ENCODE results near the gene COBL.

The COBL gene

DNA sequence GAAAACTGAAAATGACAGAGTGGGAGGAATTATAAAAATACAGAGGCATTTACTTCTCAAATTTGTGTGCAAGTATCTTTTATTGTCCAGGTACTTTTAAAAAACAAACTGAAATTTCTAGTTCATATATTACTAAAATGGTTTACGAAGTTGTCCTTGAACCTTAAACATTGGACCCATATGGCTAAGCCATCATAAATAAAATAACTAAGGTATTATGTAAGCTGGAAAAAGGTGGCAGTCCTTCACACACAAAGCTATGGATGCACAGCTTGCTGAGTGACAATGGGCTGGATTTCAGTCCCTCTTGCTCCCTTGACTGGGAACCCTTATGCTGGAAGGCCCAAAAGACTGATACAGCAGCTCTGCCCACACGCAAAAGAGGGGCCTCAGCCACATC is 66.1 kb downstream of the COBL start:
- no peak for DNase-seq (ENCODE audit: low read depth)

DNA sequence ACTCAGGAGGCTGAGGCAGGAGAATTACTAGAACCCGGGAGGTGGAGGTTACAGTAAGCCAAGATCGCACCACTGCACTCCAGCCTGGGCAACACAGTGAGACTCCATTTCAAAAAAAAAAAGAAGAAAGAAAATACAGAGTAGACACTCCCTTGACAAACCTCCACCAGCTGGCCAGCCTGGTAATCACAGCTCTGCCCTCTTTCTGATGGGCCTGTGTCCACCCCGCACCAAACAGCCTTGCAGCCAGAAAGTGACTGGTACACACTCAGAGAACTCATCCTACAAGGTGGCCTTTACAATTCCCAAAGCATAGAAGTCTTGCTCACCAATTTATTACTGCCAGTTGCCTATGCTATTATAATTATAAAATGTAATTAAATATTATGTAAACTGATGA is 66.6 kb downstream of the COBL start:
- DNase-seq (ENCODE audit: low read depth) = no peak

DNA sequence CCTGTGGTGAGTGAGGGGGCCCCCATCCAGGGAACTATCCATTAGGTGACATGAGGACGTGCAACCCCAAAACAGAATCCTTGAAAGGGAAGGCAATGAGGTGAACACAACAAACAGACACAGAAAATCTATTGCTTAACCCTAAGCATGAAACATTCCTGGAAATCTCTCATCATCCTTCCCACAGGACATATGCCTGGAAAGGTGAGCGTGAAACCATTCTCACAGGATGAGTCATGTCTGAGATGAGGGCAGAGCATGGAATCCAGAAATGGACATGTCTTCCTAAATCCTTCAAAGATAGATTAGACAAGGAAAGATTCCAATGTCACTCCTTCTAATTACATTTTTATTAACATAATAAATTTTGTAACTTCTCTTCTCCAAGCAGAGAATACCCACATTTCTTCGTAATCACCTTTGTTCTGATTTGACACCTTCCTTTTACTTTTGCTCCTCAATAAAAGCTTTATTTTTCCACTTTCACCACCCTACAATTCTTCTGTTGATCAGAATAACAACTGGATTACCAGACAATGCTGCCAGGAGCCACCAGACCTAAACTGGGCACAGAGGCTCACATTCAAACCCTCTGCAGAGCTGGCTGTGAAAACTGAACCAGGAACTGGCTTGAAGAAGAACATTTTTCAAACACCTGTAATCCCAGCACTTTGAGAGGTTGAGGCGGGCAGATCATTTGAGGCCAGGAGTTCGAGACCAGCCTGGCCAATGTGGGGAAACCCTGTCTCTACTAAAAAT is 67.2 kb downstream of the COBL start:
- DNase-seq (ENCODE audit: low read depth) = no peak

DNA sequence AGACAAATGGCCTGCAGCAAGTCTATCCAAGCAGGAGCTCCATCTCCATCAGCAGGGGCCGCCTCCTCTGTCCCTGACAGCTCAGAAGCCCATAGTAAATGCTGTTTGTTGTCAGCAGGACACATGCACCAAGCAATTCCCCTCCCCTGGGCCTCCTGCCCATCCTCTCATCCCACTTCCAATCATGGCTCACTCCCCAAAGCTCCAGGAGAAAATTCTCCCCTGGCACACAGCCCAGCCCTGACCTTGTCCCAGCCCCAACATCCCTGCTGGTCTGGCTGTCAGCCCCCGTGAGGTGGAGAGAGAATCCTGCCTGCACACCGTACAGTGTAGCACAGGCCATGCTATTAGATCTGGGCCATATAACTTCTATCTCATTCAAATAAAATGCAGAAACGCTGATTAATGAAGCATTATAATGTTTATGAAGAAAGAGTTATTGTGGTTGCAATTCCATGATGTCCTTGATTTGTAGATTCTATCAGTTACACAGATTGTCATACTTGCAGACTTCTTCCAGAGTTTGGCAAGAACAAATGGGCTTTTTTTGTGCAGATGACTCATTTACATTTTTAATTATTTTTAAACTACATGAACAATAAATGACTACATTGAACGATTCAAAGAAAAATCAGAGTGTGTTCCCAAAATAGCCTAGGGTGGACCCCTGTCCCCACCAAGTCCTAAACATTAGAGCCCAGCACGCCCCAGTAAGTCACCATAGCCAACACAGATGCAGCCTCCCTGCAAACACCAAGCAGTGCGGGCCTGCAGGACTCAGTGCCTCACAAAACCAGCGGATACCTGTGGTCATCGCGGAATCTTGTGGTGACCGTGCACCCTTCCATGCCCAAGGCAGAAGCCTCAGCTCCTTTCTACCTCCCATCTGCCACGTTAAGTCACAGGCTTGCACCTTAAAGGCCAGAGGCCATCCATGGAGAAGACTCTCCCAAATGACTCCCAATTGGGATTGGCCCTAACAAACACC is 70.1 kb downstream of the COBL start:
- DNase-seq (ENCODE audit: low read depth) = no peak

DNA sequence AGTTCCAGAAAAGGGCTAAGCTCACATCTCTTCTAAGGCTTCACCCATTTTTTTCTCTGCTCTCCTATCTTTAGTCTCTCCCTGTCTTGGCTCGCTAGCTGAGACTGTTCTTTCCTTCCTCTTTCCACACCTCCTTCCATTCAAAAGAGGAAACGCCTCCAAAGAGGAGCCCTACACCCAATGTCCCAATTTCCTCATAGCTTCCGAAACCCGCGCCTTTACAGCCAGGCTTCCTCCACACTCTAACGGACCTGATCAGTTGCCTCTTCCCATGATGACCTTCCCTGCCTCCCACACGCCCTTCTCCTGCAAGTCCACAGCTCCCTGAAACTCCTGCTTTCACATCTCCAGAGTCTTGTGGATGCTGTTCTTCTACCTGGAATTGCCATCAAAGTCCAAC is 71.7 kb downstream of the COBL start:
- DNase-seq (ENCODE audit: low read depth) = no peak

DNA sequence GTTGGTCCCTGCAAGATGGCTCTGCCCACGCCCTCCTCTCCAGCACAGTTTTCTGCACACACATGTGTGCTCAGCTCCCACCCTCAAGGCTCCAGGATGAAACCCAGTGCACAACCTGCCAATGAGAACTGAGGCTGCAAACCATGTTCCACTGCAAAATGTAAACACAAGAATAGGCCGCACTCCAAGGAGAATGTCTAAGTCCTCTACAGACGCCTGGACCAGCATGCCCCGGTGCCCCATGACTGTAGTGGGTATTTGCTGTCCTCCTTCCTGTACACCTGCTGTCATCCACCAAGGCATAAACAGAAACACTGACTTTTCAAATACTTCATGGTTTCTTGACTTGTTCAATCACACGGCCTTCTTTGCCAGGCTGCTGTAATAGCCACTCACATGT is 72.6 kb downstream of the COBL start:
- no peak for DNase-seq (ENCODE audit: low read depth)

DNA sequence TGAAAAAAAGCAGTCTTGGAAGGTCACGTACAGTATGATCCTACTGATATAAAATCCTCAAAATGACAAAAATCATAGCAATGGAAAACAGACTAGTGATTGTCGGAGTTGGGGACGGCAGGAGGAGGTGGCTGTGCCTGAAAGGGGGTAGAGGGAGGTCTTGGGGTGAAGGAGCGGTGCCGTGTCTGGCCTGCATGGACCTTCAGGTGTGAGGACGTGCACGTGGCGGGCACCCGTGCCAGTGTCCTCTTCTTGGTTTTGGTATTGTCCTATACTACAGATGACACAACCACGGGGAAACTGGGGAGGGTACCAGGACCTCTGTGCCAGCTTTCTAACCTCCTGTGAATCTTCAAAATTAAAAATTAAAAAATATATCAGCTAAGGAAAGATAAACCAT is 73.0 kb downstream of the COBL start:
- DNase-seq (ENCODE audit: low read depth) = no peak

DNA sequence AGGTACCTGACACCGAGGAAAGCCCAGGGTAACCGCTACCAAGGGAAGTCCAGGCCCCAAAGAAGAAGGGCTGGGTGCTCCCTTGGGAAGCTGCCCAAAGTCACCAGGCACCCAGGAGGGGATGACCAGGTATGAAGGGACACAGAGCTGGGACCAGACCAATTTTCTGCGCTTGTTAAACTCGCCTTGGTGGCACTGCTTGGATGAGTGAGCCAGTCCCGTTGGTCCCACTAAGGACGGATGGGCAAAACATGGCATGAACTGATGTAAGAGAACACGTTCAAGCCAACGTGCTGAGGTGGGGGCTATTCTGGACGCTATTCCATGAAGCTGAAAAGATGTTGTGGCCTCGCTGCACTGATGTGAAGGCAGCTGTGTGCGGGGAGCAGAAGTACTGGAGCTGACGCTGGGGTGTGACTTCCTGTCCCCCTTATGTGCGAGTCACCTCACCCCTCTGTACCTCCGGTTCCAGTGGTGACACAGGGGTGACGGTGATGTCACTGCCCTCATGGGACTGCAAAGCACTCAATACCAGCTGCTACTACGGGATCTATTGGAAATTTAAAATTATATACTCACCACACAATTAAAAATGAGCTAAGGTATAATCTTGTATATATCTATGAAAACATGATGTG is 73.6 kb downstream of the COBL start:
- no peak for DNase-seq (ENCODE audit: low read depth)

DNA sequence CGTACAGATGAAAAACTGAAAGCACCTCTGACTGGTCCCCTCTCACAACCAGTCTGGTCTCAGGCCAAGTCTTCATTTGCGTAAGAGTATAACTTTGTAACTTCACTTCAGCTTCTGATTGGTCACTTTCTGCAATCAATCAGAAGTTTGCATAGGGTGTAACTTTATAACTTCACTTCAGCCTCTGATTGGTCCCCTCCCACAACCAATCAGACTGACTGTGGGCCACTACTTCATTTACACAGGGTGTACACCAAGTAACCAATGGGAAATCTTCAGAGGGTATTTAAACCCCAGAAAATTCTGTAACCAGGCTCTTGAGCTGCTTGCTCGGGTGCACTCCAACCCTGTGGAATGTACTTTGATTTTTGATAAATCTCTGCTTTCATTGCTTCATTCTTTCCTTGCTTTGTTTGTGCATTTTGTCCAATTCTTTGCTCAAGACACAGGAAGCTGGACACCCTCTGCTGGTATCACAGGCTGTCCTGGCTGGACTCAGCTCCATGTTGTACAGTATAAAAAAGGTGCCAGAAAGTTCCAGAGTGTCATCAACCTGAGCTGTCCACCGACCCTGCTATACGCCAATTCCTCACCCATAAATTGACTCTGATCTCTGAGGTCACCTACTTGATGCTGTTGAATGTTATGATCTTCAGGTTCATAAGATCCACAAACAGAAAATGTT is 74.5 kb downstream of the COBL start:
- no peak for DNase-seq (ENCODE audit: low read depth)

DNA sequence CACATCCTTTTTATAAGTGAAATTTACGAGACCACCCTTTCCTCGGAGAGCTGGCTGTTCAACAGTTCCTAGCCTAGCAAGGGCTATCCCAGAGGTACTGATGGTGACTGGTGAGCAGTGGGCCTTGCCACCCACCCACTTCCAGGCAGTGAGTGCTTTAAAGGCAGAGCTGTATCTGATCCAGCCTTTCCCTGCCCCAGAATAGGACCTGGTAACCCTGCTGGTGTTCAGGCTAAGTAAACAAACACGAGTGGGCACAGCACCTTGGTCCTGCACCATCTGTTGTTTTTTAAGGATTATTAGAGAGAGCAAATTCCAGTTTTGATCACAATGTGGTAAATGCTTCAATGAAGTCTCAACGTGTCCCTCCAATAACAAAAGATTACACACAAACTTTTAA is 75.7 kb downstream of the COBL start:
- DNase-seq (ENCODE audit: low read depth) = no peak

DNA sequence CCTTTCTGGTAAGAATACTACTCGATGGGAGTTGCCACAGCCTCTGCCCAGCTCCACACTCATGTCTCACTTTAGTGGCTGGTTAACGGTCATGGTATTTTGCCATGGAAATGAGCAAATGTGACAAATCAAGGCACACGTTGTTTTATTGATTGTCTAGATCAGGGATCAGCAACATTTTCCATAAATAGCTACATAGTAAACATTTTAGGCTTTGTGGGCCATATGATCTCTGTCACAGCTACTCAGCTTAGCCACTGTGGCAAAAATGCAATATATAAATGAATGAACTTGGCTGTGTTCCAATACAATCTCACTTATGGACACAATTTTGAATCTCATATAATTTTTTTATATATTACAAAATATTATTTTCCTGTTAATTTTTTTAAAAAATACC is 76.9 kb downstream of the COBL start:
- no peak for DNase-seq (ENCODE audit: low read depth)

DNA sequence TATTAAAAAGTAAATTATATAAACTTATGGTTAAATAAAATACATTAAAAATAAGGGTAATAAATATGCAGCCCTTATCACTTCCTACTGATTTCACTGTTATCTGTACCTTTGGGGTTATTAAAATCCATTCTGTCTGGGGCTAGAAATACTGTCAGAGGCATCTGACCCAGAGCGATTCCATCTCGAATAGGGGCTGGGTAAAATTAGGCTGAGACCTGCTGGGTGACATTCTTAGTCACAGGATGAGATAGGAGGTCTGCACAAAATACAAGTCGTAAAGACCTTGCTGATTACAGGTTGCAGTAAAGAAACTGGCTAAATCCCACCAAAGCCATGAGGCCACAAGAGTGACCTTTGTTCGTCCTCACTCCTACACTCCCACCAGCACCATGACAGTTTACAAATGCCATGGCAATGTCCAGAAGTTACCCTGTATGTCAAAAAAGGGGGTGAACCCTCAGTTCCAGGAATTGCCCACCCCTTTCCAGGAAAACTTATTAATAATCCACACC is 77.6 kb downstream of the COBL start:
- DNase-seq (ENCODE audit: low read depth) = no peak

DNA sequence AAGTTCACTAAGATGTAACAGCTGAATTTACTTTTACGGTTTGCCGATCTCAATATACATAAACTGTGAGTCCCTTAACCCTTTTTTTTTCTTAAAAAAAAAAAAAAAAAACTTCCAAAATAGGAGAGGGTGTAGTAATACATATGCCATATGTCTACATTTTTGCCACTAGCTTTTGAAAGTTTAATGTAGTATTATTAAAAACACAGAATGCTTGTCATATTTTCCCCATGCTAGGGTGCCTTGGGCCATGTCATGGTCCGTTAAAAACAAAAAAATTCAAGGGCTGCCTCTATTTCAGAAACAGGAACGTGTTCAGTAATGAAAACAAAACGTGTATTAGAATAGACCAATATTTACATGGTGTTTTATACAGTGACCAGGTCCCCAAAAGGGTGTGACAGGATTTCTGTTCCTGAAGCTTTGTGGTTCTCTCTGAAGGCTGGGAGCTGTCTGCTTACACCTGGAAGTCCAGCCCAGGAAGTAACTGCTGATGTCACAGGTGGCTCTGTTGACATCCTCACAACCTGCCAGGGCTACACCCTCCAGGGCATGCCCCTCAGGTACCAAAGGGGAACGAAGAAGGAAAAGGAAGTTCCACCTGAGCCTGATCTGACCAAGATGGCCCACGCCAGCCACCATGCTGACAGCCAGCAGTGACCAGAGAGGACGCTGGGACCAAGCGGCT is 79.0 kb downstream of the COBL start:
- DNase-seq (ENCODE audit: low read depth) = no peak

DNA sequence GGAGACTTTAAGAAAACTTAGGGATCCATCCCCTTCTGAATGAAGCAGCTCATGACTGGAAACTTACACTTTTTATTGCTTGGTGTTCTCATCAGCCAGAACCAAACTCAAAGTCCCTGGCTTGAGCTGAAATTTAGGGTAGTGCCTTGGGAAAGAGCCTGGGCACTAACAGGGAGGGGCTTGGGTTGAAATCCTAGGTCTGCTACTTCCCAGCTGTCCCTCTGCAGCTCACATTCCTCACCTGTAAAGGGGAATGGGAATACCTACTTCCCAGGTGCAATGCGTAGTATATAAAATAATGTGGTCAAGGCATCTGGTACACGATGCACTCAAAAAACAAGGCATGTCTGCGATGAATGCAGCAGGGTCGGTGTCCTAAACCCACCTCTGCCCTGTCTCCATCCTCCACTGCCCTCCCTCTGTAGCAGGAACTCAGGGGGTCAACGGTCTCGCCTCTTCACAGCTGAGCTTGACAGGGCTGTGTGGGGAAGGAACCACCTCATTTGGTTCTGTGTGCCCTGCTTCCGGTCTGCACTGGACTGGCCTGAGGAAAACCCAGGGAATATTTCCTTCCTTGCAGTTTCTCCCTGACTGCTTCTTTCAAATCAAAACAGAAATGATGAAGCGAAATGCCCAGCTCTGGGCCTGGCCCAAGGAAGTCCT is 80.0 kb downstream of the COBL start:
- no peak for DNase-seq (ENCODE audit: low read depth)

DNA sequence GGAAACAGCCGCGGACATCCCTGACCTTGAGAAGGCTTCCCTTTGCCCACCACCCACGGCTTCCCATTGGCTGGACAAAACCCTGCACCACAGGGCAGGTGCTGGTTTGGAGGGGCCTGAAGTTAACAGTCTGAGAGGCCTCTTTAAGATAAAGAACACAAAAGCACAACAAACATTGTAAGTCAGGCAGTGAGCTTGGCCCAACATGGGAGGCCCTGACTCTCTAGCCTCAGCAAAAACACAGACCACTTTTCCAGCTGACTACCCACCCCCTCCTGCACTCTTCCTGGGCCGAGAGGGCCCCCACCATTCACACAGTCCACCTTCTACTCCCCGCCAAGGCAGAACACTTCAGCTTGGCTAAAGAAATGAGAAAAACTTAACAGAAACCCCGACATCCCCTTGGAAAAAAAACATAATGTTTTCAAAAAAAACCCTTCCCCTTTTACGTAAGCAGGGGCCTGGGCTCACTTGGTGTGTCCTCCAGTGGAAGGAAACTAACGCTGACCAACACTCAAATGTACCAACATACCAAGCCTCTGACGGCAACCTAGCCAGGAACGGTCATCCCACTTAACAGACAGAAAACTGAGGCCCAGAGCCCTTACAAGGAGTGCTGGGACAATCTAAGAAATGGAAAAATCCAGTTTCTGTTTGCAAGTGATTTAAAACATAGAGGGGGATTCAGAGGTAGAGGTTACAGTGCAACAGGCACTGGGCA is 80.9 kb downstream of the COBL start:
- DNase-seq (ENCODE audit: low read depth) = no peak

DNA sequence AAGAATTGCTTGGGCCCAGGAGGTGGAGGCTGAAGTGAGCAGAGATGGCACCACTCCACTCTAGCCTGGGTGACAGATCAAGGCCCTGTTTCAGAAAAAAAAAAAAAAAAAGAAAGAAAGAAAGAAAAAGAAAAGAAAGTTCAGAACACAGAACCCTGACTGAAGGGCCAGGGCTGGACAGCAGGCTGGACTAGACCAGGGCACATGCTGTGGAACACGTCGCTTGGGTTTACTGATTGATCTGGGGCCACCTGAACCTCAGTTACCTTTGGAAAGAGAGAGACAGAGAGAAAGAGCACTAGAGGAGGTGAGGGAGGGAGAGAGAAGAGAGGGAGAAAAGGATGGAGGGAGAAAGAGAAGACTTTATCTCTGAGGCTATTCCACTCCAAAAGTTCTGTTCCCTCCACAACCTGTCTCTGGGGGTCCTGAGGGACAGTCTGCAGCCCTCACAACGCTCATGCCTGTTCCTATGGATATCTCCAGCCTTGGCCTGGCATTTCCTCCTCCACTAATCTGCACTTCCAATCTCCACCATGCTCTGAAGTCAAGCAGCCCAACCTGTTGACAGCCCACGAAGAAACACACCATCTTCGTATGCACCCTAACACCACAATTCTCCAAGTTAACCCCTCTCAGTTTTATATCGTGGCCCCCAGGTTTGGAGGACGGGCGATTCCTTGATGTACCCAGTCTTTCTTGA is 81.8 kb downstream of the COBL start:
- DNase-seq (ENCODE audit: low read depth) = no peak

DNA sequence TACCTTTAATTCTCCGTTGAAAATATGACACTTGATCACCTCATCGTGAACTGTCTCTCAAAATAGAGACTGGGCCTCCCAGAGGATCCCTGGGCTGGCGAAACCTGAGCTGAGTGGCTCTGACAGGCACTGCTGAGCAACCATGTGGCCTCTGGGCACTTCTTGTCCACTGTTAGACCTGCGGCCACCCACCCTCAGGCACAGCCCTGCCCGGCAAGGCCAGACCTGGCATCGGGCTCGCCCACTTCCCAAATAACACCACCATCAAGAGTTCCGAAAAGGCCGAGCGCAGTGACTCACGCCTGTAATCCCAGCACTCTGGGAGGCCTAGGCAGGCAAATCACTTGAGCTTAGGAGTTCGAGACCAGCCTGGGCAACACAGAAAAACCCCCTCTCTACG is 82.5 kb downstream of the COBL start:
- DNase-seq (ENCODE audit: low read depth) = no peak

DNA sequence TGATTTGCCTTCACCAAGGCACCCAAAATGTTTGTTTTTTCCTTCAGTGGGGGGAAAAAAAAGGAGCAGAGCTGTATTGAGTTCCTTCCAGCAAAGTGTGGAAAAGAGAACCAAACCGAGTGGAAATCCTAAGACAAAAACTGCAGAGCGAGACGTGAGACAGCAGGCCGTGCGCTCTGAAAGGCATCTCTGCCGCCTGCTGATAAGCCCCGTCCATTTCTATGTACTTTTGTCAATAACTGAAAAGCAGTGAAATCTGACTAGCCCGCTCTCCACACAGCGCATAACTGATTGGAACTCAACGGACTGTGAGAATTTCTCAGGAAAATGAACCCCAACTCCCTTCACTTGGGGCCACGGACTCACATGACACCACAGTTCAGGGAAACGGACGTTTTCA is 83.2 kb downstream of the COBL start:
- no peak for DNase-seq (ENCODE audit: low read depth)

DNA sequence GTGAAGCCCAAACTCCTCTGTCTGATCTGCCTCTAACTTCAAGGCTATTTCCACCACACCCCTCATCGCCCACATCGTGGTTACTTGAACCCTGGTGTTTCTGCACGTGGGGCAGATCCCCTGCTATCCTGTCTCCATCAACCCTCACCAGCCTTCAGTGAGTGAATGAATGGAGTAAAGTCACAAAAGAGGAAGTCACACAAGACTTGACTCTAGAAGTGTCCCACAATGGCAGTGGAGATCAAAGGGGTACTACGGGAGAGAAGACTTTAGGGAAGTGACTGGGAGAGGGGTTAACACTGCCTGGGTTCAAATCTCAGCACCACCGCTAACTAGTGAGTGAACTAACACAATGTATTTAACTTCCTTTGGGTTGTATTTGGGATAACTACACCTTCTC is 85.9 kb downstream of the COBL start:
- no peak for DNase-seq (ENCODE audit: low read depth)

DNA sequence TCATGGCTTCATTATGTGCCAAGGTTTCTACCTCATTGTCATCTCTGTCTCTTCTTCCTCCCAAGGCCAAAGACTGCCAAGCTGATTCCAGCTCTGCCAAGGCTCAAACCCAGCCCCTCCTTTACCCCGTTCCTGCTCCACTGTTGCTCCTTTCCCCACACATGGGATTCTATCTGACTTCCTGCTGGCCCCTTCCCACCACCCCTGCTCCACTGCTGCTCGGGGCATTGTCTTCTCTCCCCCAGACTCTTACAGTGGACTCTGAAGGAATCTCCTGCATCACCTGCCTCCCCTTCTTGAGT is 86.3 kb downstream of the COBL start:
- DNase-seq (ENCODE audit: low read depth) = no peak

Data from EH (cell line).